HG03432 (cell line): ENCODE measurements around the gene FAHD1.
"Not testable (repeated sequence)": the region's sequence is repeated elsewhere in the genome, so short reads cannot be mapped to it uniquely, and the experiment has no call there.

ENCODE experiments used
- ATAC-seq: cut with Tn5 transposase; IDR thresholded peaks from one replicate; pipeline ENCODE4 v1.9.1; 2021; ENCODE audit warnings: mild to moderate bottlenecking, moderate library complexity; ENCODE audit not compliant: unreplicated experiment

The FAHD1 gene

DNA sequence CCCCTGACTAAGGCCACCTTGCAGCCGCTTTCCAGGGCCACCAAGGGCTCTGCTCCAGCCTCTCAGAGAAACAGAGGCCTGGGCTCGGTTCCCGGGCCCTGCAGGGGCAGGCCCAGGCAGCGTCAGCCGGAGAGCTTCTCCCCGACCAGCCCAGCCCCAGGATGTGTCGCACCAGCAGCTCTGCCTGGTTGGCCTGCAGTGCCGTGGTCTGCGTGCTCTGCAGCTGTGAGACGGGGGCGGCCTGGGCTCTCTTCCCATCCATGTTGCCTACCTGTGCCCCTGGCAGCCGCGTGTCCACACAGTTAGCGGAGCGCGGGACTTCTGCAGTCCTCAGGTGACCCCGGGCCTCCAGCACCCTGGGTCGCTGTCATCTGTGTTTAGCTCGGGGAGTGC, 38.3 kb upstream of the FAHD1 start:
- ATAC-seq = no peak

DNA sequence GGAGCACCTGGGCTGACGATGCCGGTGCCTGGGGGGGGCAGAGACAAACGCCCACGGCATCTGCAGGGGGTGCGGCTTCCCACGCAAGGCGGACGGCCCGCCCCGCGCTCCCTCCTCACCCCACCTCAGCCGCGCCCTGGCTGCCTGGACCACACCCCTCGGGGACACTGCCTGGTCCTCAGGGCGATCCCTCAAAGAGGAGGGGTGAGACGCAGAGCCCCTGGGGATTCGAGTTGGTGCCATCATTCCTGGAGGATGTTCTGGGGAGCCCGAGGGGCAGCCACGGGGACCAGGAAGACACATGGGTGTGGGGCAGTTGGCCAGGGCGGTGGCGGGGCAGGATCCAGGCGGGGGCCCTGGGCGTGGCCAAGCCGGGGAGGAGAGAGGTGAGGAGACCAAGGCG, 37.4 kb upstream of the FAHD1 start:
- no peak for ATAC-seq

DNA sequence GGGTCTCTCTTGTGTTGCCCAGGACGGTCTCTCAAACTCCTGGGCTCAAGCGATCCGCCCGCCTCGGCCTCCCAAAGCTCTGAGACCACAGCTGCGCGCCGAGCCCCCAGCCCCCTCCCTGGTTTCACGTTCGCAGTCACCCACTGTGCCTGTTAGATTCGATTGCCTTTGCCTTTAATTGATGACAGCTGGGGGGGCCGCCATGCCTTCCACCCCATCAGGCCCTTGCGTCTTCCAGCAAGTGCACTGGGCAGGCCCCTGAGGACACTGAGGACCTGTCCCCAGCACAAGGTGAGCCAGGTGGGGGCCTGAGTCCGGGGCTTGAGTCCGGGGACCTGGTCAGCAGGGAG, 36.8 kb upstream of the FAHD1 start:
- ATAC-seq = no peak

DNA sequence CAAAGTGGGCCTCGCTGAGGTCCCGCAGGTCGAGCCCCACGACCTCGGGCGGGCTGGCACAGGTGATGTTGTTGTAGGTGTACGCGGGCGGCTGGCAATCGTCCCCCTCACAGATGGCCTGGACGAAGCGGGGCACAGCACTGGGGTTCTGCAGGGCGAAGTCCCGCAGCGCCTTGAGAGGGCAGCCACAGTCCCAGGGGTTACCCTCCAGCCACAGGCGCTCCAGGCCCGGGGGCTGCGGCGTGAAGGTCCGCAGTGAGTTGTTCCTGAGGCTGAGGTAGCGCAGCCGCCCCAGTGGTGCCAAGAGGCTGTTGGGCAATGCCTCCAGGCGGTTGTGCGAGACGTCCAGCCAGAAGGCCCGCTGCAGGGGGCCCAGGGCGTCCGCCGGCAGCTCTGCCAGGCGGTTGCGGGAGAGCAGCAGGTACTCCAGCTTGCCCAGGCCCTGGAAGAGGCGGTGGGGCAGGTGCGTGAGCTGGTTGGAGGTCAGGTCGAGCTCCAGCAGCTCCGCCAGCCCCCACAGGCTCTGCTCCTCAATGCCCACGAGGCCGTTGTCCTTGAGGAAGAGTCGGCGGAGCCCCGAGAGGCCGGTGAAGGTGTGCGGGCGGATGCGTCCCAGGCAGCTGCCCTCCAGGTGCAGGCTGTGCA, 36.3 kb upstream of the FAHD1 start:
- no peak for ATAC-seq

DNA sequence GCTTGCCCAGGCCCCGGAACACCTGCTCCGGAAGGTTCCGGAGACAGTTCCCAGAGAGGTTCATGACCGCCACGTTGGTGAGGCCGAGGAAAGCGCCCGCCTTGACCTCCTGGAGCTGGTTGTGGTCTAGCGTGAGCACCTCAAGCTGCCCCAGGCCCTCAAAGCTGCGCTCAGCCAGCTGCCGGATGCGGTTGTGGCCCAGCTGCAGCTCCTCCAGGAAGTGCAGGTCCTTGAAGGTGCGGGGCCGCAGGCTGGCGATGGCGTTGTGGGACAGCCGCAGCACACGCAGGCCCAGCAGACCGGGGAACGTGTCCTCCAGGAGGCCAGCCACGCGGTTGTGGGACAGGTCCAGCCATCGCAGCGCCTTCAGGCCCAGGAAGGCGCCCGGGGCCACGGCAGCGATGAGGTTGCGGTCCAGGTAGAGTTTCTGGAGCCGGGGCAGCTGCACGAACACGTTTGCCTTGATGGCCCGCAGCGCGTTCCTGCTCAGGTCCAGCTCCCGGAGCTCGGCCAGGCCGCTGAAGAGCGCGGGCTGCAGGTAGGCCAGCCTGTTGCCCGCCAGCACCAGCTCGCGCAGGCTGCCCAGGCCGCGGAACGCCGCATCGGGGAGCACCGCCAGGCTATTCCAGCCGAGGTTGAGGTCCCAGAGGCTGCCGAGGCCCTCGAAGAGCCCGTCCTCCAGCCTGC, 35.6 kb upstream of the FAHD1 start:
- ATAC-seq = no peak

DNA sequence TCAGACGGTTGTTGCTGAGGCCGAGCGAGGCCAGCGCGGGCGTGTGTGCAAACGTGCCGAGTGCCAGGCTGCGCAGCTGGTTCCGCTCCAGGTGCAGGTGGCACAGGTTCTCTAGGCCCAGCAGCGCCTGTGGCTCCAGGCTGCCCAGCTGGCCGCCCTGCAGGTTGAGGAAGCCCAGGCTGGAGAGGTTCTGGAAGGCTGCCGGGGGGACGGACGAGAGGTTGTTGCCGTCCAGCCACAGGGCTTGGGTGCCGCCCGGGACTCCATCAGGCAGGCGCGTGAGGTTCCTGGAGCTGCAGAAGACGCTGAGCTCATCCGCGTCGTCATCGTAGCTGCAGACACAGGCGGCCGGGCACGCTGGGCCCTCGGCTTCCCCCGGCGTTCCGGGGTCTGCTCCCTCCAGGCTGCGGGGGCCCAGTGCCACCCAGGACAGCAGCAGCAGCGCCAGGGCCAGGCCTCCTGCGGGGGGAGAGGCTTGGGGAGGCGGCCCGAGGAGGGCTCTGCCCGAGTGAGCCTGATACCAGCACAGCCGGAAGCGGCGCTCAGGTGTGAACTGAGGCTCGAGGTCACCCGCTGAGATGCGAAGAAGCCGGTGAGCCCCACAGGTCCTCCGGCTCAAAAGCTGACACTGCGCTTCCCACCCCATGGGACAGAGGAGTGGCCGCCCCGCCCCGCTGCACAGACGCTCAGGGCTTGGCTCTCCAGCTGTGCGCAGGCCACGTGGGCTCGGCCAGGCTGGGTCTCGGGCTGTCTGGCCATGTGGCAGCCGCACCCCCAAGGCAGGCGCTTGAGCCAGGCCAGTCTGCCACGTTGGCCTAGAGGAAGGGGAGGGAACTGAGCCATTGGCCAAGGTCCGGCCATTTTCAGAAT, 34.8 kb upstream of the FAHD1 start:
- ATAC-seq = no peak

DNA sequence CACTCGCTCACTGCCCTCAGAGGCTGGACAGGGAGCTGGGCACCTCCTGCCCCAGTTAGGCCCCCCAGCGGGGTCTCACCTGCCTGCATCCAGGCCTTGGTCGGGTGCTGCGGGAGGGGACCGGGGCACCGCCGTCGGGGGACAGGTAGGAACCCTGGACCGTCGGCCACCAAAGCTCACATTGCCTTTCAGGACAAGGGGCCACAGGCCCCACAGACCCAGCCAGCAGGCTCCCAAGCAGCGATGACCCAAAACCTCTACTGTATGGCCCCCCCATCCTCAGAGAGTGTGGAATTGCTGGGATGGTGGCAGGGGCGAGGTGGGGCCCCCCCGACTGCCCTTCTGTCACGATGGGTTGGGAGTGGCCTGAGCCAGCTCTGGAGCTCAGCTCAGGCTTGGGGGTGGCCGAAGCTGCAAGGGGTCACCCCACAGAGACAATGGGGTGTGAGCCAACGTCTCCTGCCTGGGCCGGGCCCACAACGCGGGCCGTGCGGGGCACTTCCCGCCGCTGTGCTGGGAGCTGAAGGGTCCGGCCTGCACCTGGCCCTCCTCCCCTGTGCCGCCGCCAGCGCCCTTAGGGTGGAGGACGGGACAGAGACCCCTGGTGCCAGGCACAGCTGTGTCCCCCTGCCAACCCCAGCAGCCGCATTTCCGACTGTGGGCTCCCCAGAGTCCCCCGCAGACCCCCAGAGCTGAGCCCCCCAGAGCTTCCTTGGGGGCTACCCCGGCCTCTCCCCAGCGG, 34.0 kb upstream of the FAHD1 start:
- ATAC-seq = no peak

DNA sequence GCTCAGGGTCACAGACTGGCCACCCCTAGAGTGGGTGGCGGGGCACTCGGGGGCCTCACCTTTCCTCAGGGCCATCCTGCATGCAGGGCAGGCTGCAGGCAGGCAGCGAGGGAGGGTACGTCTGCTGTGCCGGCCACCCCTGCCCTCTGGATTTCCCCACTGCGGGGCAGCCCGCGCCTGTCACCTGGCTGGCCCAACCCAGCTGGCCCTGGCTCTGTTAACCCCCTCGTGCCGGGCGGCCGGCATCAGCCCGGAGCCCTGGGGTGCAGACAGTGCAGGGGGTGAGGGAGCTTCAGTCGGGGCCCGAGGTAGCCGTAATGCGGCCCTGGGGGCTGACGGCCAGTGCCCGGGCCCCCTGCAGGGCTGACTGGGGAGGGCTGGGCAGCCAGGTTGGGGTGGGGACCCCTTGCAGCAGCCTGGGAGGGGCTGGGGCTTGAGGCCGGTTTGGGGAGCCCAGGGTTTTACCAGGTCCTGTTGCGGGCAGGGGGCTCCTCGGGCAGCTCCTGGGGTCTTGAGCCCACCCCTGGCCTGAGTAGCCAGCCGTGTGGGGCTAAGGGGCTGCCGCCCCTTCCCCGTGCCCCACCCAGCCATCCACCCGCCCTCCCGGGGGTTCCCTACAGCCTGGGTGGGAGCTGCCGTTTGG, 33.3 kb upstream of the FAHD1 start, which contains the start of gene IGFALS:
Gene IGFALS, minus strand, starts transcription at position 128 of the 643 bp plus-strand sequence. Its CDS starts 53 bp downstream, at position 75.
- no peak for ATAC-seq

DNA sequence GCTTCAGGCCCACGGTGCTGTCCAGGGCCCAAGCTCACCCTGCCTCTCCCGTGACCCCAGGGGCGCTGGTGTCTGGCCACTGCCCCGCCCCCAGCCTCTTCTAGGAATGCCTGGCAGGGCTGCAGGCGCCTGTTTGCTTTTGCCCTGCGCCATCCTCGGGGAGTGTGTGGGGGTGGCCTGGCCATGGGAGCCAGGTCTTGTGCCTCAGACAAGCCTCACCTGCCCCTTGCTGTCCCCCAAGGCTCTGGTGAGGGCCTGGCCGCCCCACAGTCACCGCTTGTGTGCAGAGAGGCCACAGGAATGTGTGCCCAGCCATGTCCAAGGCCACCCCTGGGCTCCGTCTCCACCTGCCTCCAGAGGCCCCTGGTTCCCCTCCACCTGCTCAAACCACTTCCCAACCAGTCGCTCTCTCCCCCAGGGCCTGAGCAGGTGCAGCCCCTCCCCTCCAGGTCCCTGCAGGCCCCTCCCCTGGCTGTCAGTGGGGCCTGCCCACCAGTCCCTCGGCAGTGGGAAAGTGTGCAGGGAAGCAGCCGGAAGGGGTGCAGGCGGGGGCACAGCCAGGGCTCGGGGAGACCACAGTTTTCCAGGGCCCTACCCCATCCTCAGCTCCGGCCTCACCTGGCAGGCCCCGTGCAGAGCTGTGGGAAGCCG, 32.7 kb upstream of the FAHD1 start:
- ATAC-seq = no peak

DNA sequence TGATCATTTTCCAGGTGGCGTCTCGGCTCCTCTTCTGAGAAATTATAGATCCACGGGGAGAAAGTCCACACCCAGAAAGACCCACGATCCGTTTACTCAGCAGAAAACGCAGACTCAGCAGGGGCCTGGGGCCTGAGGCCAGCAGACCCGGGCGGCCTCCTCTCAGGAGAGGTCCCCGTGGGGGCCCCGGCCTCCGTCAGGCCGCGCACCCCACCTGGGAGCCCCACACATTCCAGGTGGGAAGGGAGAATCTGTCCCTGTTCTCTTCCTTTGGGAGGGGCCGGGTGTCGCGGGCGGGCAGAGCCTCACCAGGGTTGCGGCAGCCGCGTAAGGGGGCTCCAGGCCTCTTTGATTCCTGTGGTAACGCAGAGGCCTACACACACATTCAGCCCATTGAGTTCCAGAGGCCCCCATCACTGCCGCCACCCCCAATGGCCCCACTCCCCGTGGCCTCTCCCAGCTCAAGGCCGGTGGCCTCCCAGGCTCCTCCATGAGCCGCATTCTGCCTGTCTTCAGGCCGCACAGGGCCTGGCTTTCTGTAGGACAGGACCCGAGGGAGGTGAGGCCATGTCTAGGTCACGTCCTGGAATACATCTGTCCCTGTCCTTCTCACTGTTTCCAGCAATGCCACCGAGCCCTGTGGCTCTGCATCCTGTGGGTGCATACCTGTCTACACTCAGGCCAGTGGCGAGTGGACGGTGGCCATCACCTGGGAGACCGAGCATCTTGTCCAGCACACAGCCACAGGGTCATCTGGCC, 31.9 kb upstream of the FAHD1 start:
- no peak for ATAC-seq

DNA sequence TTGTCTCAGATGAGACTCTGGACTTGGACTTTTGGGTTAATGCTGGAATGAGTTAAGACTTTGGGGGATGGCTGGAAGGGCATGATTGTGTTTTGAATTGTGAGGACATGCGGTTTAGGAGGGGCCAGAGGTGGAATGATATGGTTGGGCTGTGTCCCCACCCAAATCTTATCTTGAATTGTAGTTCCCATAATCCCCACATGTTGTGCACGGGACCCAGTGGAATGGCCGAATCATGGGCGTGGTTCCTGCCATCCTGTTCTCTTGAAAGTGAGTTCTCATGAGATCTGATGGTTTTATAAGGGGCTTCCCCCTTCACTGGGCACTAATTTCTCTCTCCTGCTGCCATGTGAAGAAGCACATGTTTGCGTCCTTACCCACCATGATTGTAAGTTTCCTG, 27.7 kb upstream of the FAHD1 start:
- ATAC-seq = not testable (repeated sequence)

DNA sequence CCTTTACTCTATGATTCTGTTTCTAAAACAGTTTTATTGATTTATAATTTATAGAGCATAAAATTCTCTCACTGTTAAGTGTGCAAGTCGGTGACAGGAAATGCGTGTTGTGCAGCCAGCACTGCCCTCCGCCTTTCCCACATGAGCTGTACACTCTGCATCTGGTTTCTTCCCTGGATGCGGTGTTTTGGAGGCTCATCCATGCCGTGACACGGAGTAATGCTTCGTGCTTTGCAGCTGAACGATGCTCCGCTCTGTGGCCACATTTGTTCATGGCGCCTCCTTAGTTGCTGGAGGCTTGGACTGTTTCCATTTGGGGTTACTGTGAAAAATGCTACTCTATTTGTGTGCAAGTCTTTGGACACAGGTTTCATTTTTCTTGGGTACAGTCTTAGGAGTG, 26.3 kb upstream of the FAHD1 start:
- ATAC-seq = no peak

DNA sequence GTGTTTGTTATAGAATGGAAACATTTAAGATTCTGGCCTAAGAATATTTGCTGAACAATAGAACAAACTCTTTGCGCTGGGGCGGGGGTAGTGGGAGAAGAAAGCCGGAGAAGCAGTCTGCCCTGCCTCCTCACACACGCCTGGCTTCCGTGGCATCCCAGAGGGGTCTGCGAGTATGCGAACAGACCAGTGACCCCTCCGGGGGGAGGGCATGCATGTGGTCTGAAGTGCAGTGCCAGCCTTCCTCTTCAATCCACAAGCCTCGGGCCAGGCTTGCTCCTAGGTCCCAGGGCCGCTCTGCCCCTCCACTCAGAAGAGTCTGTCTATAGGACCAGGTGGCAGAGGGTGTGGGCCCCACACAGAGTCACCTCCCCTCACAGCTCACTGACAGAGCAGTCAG, 19.4 kb upstream of the FAHD1 start:
- ATAC-seq = no peak

DNA sequence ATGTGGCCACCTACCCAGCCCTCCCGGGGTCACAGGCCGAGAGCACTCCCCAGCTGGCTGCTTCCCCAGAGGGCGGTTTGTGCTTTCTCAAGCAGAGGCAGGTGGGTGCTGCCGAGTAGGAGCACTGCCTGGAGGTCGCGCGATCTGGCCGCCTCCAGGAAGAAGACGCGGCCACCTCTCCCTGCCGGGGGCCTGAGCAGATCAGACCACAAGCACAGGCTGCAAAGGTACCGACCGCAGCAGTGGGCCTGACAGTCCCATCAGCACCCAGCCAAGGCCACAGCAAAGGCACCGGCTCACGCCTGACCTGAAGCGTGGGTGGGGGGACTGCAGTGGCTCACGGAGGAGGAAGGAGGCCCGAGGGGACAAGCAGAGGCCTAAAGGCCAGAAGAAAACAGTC, 18.3 kb upstream of the FAHD1 start:
- ATAC-seq = no peak

DNA sequence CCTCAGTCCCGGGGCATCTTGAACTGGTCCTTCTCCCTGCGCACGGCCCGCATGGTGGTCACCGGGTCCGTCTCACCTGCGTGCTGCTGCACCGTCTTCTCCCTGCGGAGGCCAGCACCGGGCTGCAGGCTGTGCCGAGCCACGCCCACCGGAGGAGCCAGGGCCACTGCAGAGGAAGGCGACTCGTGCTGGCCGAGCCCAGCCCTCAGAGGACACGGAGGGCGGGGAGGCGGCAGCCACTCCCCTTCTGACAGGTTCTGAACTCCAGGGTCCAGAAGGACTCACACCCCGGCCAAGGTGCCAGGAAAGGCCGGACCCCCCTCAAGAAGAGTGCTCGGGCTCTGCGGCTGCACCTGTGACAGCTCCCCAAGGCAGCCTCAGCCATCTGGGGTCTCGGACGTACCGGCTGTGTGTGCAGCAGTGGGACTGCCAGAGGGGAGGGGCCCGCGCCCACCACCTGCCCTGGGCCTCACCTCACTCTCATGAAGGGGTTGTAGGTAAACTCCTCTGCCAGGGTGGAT, 17.7 kb upstream of the FAHD1 start:
- ATAC-seq = no peak

DNA sequence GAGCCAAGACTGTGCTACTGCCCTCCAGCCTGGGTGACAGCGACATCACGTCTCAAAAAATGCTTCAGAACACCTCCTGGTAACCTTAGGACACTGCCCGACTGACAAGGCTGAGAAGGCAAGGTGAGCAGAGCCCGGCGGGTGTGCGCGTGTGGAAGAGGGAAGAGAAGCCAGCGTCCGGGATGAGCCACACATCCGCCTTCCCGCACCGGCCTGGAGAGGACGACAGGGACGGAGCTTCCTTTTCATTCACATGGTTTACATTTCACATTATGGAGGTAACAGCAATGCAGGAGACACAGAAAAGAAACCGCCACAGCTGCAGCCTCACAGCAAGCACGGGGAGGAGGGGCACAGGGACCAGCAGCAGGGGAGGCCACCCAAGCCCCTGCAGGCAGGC, 16.9 kb upstream of the FAHD1 start:
- no peak for ATAC-seq

DNA sequence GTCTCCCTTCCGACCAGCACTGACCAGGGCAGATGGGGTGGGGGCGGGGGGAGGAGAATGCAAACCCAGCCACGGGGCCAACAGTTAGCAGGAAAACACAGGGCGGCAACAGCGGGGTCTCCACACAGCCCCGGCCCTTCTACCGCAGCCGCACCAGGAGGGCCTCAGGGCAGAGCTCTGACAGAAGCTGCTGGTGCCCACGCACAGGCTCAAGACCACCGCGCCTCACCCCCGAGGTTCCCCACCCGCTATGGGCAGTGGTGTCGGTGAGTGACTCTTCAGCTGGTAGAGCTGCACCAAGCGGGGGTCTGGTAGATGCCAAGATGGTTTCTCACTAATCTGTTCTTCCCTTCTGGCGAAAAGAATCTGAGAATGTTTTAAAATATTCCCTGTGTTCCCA, 16.5 kb upstream of the FAHD1 start:
- ATAC-seq = no peak

DNA sequence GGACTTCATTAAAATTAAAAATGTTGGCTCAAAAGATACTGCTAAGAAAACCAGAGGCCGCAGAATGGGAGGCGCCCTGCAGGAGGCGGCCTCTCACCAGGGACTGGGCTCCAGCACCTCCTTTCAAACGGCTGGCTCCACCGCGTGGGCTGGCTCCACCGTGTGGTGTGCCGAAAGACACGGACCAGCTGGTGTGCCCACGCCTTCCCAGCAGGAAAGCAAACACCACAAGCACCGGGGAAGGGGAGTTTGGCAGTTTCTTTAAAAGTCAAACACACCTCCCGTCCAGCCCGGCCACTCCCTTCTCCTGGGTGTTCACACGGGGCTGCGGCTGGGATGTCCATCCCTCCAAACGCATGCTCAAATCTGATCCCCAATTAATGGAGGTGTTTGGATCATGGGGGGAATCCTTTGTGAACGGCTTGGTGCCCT, 14.3 kb upstream of the FAHD1 start:
- ATAC-seq = no peak

DNA sequence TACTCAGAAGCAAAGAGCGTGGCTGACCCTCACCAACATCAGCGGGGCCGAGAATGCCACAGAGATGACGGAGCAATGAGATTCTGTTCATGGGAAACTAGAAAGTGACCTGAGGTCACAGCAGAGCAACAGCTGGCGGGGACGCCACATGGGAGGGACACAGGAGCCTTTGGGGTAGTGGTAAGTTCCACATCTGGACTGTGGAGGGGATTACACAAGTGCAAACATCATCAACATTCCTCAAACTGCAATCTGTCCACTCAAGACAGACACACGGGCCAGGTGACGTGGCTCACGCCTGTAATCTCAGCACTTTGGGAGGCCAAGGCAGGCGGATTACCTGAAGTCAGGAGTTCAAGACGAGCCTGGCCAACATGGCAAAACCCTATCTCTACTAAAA, 11.5 kb upstream of the FAHD1 start:
- no peak for ATAC-seq
